ENCODE data around the gene FHOD1.

Gene FHOD1

DNA sequence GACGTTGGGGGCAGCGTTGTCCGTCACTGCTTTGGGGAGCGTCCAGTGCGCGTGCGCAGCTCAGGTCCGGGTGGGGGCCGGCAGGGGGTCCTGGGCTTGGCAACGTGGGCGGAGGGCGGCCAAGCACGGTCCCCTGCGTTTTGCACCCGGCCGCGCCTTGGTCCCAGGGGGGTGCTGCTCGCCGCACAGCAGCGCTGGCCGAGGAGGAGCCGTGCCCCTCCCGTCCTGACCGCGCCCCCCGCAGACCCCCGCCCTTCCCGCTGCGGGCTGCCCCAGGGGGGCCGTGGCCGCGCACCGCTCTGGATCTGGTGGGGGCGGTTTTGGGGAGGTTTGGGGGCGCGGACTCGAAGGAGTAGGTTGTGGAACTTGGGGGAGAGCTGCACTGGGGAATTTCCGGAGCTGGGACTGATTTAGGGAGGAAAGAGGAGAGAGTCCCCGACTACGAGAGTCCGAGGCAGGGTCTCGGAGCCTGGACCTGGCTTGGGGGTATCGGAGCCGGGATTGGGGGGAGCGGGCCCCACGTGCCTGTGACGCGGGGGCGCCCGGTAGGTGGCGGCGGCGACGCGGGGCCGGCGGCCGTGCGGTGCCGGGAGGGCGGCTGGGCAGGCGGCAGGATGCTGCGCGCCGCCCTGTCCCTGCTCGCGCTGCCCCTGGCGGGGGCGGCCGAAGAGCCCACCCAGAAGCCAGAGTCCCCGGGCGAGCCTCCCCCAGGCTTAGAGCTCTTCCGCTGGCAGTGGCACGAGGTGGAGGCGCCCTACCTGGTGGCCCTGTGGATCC lies 1.3 kb upstream of the FHOD1 start, which contains the start of gene SLC9A5:
Gene SLC9A5, plus strand, starts transcription at position 579 of the 777 bp plus-strand sequence. Its CDS starts 36 bp downstream, at position 615.
- DNase-seq, result no peak

DNA sequence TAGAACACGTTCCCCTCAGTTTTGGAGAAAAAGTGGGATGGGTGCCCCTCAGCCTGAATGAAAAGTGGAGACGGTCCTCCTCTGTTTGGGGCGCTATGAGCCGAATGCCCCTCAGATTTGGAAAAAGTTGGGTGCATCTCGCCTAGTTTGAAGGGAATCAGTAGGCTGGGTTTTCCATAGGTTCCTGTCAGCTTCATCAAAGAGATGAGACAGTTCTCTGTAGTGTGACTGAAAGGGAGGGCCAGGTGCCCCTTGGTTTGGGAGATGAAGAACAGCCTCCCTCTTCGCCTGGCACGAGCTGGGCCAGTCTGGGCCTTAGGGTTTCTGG lies 756 bp upstream of the FHOD1 start:
- DNase-seq, result no peak

DNA sequence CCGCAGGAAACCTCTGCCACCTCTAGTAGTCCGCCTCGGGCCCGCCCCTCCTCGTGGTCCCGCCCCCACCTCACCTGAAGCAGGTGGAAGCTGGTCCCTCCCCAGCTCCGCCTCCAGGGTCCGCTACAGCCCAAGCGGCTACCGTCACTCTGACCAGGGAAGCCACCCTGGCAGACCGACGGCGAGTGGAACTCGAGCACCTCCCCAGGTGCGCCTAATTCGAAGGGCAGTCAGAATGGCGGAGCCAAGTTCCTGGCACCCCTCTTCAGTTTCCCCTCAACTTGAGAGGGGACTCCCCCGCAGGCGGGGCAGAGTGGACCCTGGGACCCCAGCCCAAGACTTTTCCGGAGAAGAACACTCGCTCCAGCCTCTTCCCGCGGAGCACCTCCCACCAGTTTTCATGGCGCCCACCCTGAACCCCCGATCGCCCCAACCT lies 507 bp downstream of the FHOD1 start:
- DNase-seq, result no peak

DNA sequence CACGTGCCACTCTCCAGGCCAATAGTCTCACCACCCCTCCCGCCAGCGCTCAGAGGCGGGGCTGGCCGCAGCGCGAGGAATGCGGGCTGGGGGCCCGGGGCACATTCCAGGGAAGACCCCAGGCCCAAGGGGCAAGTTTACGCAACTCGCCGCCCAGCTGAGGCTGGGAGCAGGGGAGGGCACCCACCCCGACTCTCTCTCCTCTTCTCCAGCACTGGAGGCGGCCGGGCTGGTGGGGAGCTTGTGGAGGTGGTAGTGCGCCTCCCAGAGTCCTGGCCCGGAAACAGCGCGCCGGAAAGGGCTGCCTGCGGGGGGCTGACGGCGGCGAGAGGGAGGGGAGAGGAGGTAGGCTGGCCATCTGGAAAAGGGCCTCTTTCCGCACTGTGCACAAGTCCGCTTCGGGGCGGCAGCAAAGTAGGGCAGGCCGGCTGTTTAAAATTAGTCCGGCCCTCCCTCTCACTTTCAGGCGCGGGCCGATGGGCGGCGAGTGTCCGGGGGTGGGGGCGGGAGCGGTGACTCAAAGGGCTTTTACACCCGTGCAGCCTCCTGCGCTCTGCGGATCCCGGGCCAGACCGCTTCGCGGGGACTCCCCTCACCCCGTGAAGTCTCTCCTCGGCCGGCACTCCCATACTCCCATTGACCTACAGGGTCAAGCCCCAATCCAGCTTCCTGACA lies 1.1 kb downstream of the FHOD1 start:
- DNase-seq, result peak; percentile 33

DNA sequence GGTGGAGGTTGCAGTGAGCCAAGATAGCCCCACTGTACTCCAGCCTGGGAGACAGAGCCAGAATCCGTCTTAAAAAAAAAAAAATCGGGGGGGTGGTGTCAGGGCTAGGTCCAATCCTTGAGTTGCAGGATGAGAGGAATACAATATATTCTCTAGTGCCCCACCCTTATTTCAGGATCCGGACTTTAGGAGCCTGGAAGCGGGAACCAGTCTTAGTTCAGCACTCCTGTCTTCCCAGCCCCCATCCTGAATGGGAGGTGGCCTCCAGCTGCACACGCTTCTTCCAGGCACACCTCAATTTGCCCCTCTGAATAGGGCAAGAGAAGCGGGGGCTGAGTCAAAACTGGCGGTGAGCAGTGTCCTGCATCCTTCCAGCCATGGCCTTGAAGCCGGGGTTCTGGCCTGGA lies 1.6 kb downstream of the FHOD1 start:
- no peak for DNase-seq

DNA sequence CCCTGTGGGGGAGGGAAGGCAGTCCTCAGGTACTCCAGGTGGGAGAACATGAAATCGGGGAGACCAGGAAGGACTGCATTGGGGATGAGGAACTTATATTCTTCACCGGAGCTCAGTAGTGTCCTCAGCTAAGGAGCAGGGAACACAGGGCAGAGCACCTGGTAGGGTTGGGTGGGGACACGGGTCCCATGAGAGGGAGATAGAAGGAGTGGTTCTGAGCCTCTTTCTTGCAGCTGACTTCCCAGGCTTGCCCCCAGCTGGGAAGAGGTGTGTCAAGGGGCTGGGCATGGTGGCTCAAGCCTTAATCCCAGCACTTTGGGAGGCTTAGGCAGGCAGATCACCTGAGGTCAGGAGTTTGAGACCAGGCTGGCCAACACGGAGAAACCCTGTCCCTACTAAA lies 2.1 kb downstream of the FHOD1 start:
- no peak for DNase-seq

DNA sequence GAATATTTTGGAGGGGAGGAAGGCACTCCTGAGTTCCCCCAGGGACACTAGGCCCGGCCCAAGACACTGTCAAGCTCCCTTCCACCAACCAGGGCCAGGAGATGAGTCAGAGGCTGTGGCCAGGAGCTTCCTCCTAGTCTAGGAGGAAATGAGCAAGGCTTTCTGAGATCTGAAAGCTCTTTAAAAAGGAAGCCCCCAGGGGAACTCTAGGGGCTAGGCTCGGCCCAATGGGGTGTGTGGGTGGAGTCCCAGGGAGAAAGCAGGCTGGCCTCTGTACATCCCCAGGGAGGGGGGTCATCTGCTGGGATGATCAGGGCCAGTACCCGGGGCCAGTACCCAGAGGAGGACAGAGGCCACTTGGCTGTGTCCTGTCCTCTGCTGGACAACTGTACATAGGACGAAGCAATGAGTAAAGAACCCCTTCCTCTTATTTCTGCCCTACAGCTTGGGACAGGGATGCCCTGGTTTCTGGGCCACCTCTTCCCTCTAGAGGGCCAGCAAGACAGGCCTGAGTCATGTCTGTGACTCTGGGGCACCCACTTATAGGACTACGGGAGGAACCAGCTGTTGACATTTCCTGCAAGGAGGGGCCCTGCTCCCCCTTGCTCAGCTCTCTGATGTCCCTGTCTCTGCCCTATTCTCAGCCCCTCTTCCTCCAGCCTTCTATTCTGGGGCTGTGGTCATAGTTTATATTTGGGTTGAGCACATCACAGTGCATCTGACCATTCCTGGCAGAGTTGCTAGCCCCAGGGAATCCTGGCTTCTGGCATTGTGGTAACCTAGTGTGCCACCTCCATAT lies 2.7 kb downstream of the FHOD1 start:
- peak; percentile 30 for DNase-seq

DNA sequence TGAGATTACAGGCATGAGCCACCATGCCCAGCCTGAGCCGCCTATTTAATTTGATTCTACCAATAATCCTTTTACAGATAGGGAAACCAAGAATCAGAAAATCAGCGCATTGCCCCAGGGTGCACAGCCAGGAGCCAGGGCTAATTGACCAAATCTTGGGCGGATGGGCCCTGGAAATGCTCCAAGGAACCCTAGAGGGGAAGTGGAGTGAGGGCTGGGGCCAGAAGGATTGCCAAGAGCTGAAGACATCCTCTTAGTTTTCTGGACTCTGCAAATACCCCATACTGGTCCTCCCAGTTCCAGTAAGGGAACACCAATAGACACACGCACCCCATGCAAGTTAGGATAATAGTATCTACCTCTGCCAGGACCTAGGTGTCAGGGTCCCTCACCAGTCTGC lies 3.8 kb downstream of the FHOD1 start:
- DNase-seq, result no peak

DNA sequence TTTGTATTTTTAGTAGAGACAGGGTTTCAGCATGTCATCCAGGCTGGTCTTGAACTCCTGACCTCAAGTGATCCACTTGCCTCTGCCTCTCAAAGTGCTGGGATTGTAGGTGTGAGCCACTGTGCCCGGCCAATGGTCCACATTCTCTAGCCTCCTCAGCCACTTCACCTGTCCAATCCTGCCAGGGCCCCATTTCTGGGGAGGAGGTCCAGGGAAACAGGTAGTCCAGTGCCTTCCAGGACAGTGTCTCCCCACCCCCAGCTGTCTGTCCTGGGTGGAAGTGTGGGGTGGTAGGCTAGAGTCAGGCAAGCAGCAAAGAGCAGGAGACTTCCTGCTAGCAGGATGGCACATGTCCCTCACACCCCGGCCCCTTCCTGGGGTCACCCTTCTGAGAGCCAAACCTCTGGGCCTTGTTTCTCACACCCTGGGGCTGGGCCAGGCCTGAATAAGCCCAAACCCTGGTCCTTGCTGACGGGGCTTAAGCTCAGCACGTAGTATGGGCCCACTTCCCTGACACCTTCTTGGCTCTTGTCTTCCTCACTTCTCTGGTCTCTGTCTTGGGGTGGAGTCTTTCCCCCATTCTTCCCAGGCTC lies 5.0 kb downstream of the FHOD1 start:
- no peak for DNase-seq

DNA sequence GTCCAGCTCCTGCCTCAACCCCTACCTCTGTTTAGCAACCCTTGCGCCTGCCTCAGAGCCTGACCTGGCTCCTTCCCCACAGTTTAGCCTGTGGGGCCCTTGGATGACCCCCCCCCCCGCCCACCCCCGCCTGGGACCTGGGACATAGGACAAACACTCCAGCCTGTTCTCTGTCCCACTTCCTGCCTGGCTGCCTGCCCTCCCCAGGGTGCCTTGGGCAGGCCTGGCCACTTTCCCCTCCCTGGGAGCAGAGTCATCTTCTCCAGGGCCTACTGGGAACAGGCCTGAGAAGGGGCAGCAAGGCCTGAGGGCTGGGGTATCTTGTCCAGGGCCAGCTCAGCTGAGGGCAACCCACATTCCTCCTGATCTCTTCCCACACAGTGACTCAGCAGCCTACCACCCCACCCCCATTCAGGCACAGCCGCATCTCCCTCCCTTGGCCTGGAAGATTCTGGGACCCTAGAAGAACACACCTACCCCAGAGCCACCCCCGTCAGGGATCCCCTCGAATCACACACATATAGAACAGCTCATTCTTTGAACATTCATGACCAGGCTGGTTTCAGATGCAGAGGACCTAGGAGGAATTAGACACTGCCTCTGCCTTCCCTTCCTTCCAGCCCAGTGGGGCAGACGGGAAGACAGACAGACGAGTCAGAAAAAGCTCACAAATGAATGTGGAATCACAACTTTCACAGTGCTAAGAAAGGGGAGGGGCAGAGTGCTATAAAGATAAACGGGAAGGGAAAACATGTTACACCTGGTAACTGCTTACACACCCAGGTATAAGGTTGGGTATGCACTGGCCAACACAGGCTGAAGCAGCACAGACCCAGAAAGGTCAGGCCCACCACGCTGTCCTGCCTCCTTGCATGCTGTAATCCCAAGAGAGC lies 6.0 kb downstream of the FHOD1 start:
- DNase-seq, result peak; percentile 82

DNA sequence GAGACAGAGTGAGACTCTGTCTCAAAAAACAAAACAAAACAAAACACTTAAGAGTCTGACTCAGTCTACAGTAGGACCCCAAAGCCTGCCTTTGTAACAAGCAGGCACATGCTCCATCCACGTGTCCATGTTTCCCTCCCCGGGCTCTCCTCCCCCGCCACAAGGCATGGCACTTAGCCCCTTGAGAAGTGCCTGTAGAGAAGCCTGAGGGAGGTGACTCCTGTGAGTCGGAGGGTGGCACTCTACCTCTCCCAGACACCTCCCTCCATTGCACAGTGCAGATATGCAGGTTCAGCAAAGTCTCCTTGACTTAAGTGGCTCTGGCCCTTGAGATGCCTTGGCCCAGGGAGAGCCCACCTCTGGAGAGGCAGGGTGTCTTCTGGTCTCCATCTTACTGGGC lies 6.8 kb downstream of the FHOD1 start:
- DNase-seq, result no peak

DNA sequence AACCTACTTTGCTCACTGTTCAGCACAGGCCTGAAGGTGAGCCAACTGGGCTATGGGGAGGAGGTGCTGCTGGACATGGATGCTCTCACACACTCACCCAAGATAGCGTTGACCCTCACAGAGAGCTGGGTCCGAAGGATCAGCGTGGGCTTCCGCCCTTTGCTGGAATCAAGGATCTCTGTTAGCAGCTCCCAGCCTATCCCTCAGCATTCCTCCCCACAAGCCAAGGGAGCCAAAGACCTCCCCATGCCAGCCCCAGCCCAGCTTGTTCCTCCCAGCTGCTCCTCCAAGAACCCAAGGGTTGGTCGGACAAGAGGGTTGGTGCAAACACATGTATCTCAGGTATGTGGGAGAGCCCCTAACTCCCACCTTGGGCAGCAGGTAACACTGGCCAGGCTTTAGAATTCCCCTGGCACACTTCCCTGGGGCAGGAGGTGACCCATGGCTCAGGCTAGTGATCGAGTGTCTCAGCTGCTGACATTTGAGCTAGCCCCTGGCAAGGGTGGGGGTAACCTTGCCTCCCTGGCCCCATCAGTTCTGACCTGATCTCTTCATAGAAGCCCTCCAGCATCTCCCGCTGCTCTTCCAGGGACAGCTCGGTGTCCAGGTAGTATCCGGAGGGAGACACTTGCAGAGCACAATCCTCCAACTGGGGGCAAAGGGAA lies 8.3 kb downstream of the FHOD1 start:
- no peak for DNase-seq

DNA sequence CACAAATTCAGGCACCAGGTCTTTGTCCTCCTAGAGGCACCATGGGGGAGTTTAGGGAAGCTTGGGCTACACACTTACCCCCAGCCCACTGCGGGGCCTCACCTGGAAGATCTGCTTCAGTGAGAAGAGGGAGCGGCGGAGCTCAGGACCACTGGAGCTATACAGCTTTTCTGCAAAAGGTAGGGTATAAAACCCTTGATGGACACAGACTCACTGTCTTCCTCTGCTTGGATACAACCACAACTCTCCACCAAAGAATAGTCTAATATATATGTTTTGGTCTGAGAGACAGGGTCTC lies 9.1 kb downstream of the FHOD1 start:
- DNase-seq, result no peak

DNA sequence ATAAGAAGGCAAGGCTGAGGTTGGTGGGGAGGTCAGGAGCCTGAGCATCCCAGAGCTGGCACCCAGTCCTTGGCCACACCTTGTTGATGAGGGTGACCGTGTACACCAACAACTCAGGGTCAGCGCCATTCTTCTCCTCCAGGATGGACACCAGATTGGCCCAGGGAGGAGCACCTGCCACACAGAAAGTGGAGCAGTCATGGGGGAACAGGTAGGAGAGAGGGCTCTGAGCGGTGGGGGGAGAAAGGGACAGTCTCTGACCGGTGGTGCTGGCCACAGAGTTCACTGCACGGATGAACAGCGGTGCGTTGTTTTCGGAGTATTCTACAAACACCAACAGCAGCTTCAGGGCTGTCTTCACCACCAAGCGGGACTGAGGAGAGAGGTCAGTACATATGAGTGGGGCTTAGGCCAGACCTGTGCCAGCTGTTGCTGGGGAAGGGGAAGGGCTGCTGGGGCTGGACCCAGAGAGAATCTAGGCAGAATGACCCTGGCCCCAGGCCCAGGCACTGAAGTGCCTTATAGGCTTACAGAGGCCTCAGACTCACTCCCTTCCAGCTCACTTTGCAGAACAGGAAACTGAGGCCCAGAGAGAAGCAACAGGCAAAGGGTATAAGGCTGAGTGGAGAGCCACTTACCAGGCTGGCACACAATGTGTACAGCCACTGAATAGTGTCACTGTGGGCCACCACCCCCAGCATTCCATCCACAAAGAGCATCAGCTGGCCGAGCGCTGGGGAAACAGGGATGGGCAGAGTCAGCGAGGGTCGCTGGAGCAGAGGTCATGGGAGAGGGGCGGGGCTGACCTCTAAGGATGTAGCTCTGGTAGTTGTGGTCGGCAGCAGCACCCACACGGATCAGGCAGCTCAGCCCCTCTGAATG lies 9.6 kb downstream of the FHOD1 start:
- DNase-seq, result no peak

DNA sequence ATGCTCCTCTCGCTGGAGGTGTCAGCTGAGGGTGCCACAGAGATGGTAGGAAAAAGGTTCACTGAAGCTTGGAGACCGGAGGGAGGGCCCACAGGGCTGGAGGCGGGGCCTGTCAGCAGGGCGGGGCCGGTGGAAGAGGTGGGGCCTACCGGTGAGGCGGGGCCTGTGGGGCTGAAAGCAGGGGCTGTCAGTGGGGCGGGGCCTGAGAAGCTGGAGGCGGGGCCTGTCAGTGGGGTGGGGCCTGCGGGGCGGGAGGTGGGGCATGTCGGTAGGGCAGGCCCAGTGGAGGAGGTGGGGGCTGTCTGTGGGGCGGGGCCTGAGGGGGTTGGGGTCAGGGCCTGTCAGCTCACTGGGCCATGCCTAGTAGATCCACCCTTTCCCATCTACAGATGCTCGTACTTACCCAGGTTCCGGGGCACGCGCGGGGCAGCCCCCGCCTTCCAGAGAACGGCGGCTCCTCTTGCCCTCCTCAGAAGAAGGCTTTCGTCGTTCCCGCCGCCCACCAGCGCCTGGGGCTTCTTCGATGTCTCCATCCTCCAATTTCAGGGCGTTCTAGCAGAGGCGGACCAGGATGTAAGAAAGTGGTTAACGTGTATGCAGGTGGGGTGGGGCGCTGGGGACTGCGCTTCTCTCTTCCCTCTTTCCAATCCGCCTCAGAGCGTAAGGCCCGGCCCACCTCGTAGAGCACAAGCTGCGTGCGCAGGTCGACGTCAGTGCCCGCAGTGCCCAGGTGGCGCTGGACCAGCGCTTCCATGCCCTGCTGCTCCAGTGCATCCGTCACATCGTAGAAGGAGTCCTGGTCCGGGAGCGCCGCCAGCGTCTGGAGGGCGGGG lies 10.5 kb downstream of the FHOD1 start:
- DNase-seq, result no peak

DNA sequence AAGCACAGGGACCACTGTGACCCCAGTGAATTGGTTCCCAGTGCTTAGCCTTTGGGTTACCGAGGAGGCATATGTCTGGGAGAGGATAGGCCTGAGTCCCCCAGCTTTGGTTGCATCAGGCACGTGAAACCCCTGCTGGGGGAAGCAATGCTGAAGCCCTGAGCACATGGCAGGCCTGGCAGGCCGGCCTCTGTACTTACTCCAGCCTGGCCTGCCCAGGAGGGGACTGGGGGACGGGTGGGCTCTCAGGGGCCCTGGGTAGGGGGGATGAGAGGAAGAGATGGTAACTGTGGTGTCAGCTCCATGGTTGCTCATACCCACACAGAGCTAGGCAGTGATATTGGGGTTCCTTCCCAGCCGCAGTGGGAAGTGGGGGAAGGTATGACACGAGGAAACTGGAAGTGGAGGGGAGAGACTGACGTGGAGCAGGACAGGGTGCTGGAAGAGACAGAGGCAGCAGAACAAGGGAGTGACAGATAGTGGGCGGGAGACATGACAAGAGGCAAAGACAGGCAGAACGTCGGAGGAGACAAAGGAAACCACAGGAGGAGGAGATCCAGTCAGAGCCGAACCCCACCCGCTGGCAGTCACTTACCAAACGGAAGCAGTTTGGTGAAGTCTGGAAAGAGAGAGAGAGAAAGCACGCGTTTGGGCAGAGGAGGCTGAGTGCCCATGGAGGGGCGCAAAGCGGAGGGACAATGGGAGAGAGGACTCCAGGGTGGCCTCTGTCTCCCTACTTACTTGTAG lies 11.3 kb downstream of the FHOD1 start:
- no peak for DNase-seq

DNA sequence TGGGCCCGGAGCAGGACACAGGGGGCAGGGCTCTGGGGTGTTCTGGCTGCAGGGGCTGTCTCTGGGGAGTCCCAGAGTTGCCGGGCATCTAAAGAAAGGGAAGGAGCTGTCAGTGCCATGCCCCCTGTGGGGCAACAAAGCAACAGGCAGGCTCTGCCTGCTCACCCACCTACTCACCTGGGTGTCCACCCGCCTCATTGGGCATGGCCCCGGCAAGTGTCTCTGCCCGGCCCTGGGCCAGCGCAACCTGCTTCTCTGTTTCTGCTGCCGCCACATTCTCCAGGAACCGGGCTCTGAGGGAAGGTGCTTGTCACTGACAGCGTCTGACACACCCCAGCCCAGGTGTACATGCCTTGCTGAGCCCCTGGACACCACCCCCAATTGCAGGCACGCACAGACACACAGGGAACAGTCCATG lies 13.1 kb downstream of the FHOD1 start:
- no peak for DNase-seq

DNA sequence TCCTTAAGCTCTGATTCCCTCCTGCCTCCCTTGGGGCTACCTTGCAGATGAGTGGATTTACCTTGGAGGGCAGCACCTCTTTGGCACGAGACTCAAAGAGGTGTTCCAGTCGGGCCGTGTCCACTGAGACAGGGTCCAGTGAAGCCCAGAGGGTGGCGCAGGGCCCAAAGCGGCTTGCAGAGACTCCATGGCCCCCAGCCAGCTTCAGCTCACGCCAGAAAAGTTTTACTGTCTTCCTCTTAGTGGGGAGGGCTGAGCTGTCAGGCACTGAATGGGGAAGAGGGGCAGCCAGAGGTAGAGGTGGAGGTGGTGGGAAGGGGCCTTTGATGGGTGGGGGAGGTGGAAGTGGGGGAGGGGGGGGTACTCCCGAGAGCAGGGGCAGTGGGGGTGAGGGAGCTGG lies 13.7 kb downstream of the FHOD1 start:
- no peak for DNase-seq
